Stimulated activated CD4-positive, alpha-beta T cell treated with anti-CD3 and anti-CD28 coated beads, TNF-alpha, amount 100 ng/mL, for 48 hours (primary cell): Measurements from ENCODE around the gene HYAL2.
"Not testable (repeated sequence)": the region's sequence is repeated elsewhere in the genome, so short reads cannot be mapped to it uniquely, and the experiment has no call there.

Experiments used
- DNase-seq, 3 donors: peaks; one replicate each; pipeline ENCODE4 v3.0.0-alpha.2; 2020; ENCODE audit warnings: low read depth in 3 of 3

Gene HYAL2

GRCh38 chr3:50292159-50293078 lies 30.1 kb downstream of the HYAL2 start, which contains the start of gene IFRD2:
TSS of gene IFRD2 (minus strand) at chr3:50292429. CDS start at chr3:50292274, 155 bp downstream.
- peak; percentile 90 to 94 (median 91) for DNase-seq

- no peak for DNase-seq
Observed at GRCh38 chr3:50290161-50290641, 32.3 kb downstream of the HYAL2 start.

- no peak for DNase-seq
Observed at GRCh38 chr3:50289130-50289529, 33.4 kb downstream of the HYAL2 start.

- DNase-seq: no peak
Observed at GRCh38 chr3:50288387-50289007, 34.0 kb downstream of the HYAL2 start.

GRCh38 chr3:50287262-50287661 lies 35.3 kb downstream of the HYAL2 start:
- DNase-seq: no peak

- DNase-seq: no peak
Observed at GRCh38 chr3:50286322-50287227, 36.0 kb downstream of the HYAL2 start.

- not testable (repeated sequence) for DNase-seq
Observed at GRCh38 chr3:50284121-50284520, 38.4 kb downstream of the HYAL2 start.

GRCh38 chr3:50279255-50280016 lies 43.1 kb downstream of the HYAL2 start:
- DNase-seq: no peak

- DNase-seq: no peak
Observed at GRCh38 chr3:50278880-50279224, 43.7 kb downstream of the HYAL2 start, which contains the start of gene LSMEM2. TSS of gene LSMEM2 (plus strand) at chr3:50279087. CDS start at chr3:50279114, 27 bp downstream.

- no peak for DNase-seq
Observed at GRCh38 chr3:50278123-50278879, 44.2 kb downstream of the HYAL2 start.

- DNase-seq: no peak
Observed at GRCh38 chr3:50276762-50277101, 45.8 kb downstream of the HYAL2 start.

GRCh38 chr3:50275996-50276761 lies 46.4 kb downstream of the HYAL2 start:
- peak in 1 of 3 donors; percentile 27 for DNase-seq

- no peak for DNase-seq
Observed at GRCh38 chr3:50275141-50275995, 47.2 kb downstream of the HYAL2 start.

- DNase-seq: peak; percentile 65 to 78 (median 77)
Observed at GRCh38 chr3:50274371-50275104, 48.0 kb downstream of the HYAL2 start.

GRCh38 chr3:50273689-50274065 lies 48.9 kb downstream of the HYAL2 start:
- no peak for DNase-seq

GRCh38 chr3:50272911-50273688 lies 49.4 kb downstream of the HYAL2 start:
- DNase-seq: peak; percentile 78 to 89 (median 87)

- DNase-seq: not testable (repeated sequence)
Observed at GRCh38 chr3:50272538-50272910, 50.0 kb downstream of the HYAL2 start.
